A549 (cell line): Measurements from ENCODE around the gene FAF1.

Experiments
- CTCF ChIP-seq: fragments of >200 bp; sonication (Bioruptor Twin); formaldehyde crosslinking; IDR thresholded peaks from 3 replicates; pipeline ENCODE4 v1.5.1; 2016
- EP300 ChIP-seq, 2 experiments: fragments of >200 bp; sonication (Bioruptor Twin); formaldehyde crosslinking; IDR thresholded peaks; 2 replicates in 1 of 2; 3 replicates in 1 of 2; pipeline ENCODE4 v1.6.1; 2016 to 2017
- NR3C1 ChIP-seq: fragments of >200 bp; sonication (Bioruptor Twin); formaldehyde crosslinking; IDR thresholded peaks from 3 replicates; pipeline ENCODE4 v1.6.1; 2017
- RNF2 ChIP-seq: fragments of 200-600 bp; sonication (generic); IDR thresholded peaks from 2 replicates; pipeline ENCODE4 v1.6.1; 2016; ENCODE audit warnings: low read depth, mild to moderate bottlenecking, antibody characterized with exemption, moderate library complexity, borderline replicate concordance
- TF ChIP-seq, protein P1 (sequence below): fragments of 250-450 bp; sonication (Bioruptor Pico); IDR thresholded peaks from 2 replicates; pipeline ENCODE4 v1.5.0; 2021; ENCODE audit warnings: mild to moderate bottlenecking, moderate library complexity, borderline replicate concordance

DNA sequence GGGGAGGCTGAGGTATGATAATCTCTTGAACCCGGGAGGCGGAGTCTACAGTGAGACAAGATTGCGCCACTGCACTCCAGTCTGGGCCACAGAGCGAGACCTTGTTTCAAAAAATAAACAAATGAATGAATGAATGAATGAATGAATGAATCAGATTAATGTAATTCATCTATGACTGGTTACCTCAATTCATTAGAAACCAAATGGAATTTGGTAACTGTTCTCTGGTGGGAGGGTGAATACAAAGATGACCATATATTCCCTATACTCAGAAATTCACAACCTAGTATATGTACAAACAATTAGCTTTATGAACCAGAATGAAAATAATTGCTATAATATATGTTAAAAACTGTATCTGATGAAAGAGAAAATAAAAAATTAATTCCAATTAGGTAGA, 80.9 kb downstream of the FAF1 start:
- TF ChIP-seq CTCF (no peak), NR3C1 (no peak), RNF2 (no peak), EP300 (IDR thresholded peaks at IDR 0.05) (no peak)
- TF ChIP-seq, protein P1, sequence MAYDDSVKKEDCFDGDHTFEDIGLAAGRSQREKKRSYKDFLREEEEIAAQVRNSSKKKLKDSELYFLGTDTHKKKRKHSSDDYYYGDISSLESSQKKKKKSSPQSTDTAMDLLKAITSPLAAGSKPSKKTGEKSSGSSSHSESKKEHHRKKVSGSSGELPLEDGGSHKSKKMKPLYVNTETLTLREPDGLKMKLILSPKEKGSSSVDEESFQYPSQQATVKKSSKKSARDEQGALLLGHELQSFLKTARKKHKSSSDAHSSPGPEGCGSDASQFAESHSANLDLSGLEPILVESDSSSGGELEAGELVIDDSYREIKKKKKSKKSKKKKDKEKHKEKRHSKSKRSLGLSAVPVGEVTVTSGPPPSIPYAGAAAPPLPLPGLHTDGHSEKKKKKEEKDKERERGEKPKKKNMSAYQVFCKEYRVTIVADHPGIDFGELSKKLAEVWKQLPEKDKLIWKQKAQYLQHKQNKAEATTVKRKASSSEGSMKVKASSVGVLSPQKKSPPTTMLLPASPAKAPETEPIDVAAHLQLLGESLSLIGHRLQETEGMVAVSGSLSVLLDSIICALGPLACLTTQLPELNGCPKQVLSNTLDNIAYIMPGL (CRISPR knock-in tag) = no peak
